ENCODE measurements around the gene TTC23. TPM values are rescaled to one million over a fixed set of nuclear protein-coding genes. Genes with fewer than 3 reads are reported as not detected.

The TTC23 gene
- total and polyA plus RNA-seq, 7 donors, result 2.1 to 11.2 (median 7.8) TPM

DNA sequence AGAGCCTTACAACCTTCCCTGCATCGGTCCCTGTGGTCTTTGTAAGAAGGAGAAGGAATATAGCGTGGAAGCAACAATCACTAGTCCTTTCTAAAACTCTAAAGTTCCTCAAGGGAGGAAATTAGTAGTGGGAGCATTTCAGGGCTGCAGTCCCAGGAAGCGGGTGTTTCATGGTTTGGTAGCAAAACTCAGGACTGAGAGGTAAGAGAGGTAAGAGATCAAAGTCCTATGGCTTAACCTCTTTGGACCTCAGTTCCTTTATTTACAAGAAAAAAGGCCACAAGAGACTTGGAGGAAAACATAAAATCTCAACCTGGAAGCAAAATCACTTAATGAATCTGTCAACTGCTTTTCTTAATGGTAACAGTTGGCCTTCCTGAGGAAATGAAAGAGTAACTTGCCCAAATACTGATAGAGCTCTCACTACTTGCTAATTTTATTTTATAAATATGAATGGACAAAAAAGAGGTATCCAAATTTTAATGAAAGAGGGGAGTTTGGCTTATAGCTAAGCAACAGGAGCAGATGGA is 16.2 kb upstream of the TTC23 start:
- peaks cover 0 to 8% of the 10 kb centered on the region in 2 donors for H3K36me3 ChIP-seq (ENCODE audit: insufficient read depth in 1 of 2, low read depth in 1 of 2)
- no peaks in the 10 kb centered on the region for H3K27me3 ChIP-seq (ENCODE audit: insufficient read depth in 3 of 3, low read length in 2 of 3)
- no peak for TF ChIP-seq CTCF (IDR thresholded peaks at IDR 0.05)
- H3K4me1 ChIP-seq, result no peaks in the 10 kb centered on the region
- H3K27ac ChIP-seq, result no peak overlapping the region
- WGBS, 3 donors, result 81 to 89% (median 88%) methylated on average over 3 of the region's 3 CpGs
- H3K4me3 ChIP-seq, result no peak overlapping the region
- H3K9me3 ChIP-seq, result no peaks in the 10 kb centered on the region
- ATAC-seq (no peak), DNase-seq (no peak)
- intact Hi-C loops (cut with DNase I), result no loop called here

DNA sequence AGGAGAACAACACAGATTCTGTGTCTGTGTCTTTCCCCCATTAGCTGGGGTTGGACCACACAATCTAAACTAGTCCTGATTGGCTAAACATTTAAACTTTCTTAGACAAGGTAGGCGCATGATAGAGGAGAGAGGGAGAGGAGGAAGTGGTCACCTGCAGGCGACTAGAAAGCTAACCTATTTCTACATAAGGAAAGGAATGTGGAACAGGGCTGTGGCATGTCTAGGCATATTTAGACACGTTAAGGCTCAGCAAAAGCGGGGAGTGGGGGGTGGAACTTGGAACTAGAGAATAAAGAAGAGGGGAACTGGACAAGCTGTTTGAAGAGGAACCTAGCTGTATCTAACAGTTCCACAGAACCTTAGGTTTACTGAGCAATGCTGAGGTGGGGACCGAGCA is 14.7 kb upstream of the TTC23 start:
- H3K4me3 ChIP-seq, result no peak overlapping the region
- WGBS, 3 donors, result 87 to 89% (median 88%) methylated on average over 5 of the region's 5 CpGs
- H3K27ac ChIP-seq, result no peak overlapping the region
- no peaks in the 10 kb centered on the region for H3K9me3 ChIP-seq
- no peaks in the 10 kb centered on the region for H3K4me1 ChIP-seq
- no peak for ATAC-seq
- no peak for DNase-seq
- TF ChIP-seq CTCF (IDR thresholded peaks at IDR 0.05), result no peak
- H3K27me3 ChIP-seq (ENCODE audit: insufficient read depth in 3 of 3, low read length in 2 of 3), result no peaks in the 10 kb centered on the region
- peaks cover 0 to 8% of the 10 kb centered on the region in 2 donors for H3K36me3 ChIP-seq (ENCODE audit: insufficient read depth in 1 of 2, low read depth in 1 of 2)
- intact Hi-C loops (cut with DNase I), result no loop called here

DNA sequence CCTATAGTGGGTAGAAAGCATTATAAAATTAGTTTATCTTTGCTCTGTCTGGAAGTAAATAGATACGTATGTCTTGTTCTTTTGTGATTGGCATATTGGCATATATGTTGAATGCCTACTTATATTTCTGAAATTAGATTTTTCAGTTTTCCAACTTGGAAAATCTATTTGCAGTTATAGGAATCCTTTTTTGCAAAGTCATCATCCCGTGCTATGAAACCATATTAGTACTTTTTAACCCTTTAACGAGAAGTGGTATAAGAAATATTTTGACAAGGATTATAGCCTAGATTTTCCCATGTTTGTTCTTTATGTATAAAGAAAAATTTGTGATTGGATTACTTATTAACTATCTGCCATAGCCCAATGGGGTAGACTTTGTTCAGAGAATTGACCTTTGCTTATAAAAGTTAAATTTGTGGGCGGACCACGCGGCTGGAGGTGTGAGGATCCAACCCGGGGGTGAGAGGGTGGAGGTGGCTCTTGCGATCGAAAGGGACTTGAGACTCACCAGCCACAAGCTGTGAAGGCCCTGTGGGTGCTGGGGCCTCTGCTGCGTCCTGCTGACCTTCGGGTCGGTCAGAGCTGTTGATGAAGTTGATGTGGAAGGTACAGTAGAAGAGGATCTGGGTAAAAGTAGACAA is 7.8 kb upstream of the TTC23 start:
- TF ChIP-seq CTCF (IDR thresholded peaks at IDR 0.05), result no peak
- Histone ChIP-seq H3K4me3 (no peak overlapping the region), H3K27ac (no peak overlapping the region), H3K4me1 (peaks cover 17% of the 10 kb centered on the region), H3K27me3 (ENCODE audit: insufficient read depth in 3 of 3, low read length in 2 of 3) (no peaks in the 10 kb centered on the region), H3K9me3 (no peaks in the 10 kb centered on the region), H3K36me3 (ENCODE audit: insufficient read depth in 1 of 2, low read depth in 1 of 2) (peaks cover 0 to 34% of the 10 kb centered on the region in 2 donors)
- 91 to 94% (median 94%) methylated on average over 12 of the region's 12 CpGs for WGBS, 3 donors
- ATAC-seq, result no peak
- no peak for DNase-seq
- intact Hi-C loops (cut with DNase I), result no loop called here

DNA sequence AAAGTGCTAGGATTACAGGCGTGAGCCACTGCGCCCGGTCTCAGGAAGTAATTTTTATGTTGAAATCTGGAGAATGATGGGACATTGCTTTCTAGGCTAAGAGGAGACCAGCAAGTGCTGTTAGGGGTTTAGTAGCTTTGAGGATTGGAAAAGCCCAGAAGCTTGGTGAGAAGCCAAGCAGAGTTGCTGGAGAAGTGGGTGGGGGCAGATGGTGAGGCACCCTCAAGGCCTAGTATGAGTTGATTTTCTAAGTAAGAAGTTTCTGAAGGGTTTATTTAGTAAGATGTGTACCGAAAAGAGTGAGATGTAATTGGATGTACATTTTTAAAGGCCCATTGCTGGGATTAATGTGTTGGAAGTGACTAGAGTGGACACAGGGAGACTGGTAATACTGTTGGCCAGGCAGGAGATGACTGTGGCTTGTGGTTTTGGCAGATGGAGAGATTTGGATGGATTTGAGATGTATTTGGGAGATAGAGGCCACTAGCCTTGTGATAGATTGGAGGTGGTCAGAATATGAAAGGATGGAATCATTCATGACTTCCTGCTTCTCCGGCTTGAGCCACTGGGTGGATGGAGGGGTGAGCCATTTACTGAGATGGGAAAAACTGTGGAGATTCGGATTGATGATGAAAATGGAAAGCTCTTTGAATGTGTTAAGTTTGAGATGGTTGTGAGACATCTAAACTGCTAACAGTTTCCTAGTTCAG is 4.2 kb upstream of the TTC23 start:
- ATAC-seq (no peak), DNase-seq (no peak)
- peaks cover 19% of the 10 kb centered on the region for H3K4me1 ChIP-seq
- H3K27ac ChIP-seq, result no peak overlapping the region
- peaks cover 0 to 26% of the 10 kb centered on the region in 2 donors for H3K36me3 ChIP-seq (ENCODE audit: insufficient read depth in 1 of 2, low read depth in 1 of 2)
- no peaks in the 10 kb centered on the region for H3K27me3 ChIP-seq (ENCODE audit: insufficient read depth in 3 of 3, low read length in 2 of 3)
- no peak overlapping the region for H3K4me3 ChIP-seq
- intact Hi-C loops (cut with DNase I), result loop anchor here in 1 of 2 donors (5.0 kb wide), 1 partner anchor 131 kb away; no protein-coding TSS in a partner anchor
- no peaks in the 10 kb centered on the region for H3K9me3 ChIP-seq
- WGBS, 3 donors, result 91 to 95% (median 93%) methylated on average over 6 of the region's 6 CpGs
- no peak for TF ChIP-seq CTCF (IDR thresholded peaks at IDR 0.05)
